ENCODE data around the gene NAXD. TPM values are rescaled to one million over a fixed set of nuclear protein-coding genes. Genes with fewer than 3 reads are reported as not detected.

NAXD gene
- total RNA-seq, 4 donors from 2014 or later, result 14.5 to 25.2 (median 17.4) TPM

DNA sequence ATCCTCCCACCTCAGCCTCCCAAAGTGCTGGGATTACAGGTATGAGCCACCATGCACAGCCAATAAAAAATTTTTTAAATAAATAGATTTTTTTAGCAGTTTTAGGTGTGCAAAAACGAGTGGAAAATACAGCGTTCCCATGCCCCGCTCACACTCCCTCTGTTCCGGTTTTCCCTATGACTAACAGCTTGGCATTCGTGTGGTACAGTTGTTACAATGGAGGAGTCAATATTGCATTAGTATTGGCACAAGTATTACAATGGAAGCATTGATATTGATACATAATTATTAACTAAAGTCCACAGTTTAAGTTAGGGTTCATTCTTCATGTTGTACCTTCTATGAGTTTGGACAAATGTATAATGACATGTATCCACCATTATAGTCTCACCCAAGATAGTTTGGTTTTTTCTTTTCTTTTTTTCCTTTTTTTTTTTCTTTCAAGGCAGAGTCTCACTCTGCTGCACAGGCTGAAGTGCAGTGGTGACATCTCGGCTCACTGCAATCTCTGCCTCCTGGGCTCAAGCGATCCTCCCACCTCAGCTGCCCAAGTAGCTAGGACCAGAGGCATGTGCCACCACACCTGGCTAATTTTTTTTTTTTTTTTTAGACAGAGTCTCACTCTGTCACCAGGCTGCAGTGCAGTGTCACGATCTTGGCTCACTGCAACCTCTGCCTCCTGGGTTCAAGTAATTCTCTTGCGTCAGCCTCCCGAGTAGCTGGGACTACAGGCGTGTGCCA lies 38.4 kb upstream of the NAXD start:
- Histone ChIP-seq H3K4me1 (peaks cover 0 to 4% (median 0%) of the 10 kb centered on the region in 3 donors), H3K4me3 (no peak overlapping the region), H3K27me3 (peaks cover 0 to 50% (median 0%) of the 10 kb centered on the region in 4 donors), H3K36me3 (no peaks in the 10 kb centered on the region), H3K9me3 (no peaks in the 10 kb centered on the region), H3K27ac (no peak overlapping the region)
- DNase-seq, result no peak
- WGBS, 2 donors, result 72 to 74% methylated on average over 11 of the region's 11 CpGs
- intact Hi-C loops (cut with DNase I), result no loop called here
- TF ChIP-seq, protein P1, sequence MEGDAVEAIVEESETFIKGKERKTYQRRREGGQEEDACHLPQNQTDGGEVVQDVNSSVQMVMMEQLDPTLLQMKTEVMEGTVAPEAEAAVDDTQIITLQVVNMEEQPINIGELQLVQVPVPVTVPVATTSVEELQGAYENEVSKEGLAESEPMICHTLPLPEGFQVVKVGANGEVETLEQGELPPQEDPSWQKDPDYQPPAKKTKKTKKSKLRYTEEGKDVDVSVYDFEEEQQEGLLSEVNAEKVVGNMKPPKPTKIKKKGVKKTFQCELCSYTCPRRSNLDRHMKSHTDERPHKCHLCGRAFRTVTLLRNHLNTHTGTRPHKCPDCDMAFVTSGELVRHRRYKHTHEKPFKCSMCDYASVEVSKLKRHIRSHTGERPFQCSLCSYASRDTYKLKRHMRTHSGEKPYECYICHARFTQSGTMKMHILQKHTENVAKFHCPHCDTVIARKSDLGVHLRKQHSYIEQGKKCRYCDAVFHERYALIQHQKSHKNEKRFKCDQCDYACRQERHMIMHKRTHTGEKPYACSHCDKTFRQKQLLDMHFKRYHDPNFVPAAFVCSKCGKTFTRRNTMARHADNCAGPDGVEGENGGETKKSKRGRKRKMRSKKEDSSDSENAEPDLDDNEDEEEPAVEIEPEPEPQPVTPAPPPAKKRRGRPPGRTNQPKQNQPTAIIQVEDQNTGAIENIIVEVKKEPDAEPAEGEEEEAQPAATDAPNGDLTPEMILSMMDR (IDR thresholded peaks at IDR 0.05), result no peak
- TF ChIP-seq POLR2A (IDR thresholded peaks at IDR 0.05), result no peak

DNA sequence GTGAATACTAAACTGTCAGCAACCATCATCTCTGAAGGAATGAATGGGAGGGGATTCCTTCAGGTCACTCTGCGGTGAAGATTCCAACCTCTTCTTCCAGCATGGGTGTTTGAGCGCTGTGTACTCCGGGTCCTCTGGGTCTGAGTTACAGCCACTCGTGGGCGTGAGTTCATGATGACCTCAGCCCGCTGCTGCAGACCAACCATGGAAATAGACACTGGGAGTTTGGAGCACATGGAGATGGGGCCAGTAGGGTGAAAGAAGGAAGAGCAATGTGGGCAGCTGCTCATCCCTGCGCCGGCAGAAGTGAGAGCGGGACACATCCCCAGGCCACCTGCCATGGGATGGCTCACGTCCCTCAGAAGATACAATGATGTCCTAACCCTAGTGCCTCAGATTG lies 37.0 kb upstream of the NAXD start:
- H3K9me3 ChIP-seq, result no peaks in the 10 kb centered on the region
- DNase-seq, result no peak
- peaks cover 0 to 4% (median 0%) of the 10 kb centered on the region in 3 donors for H3K4me1 ChIP-seq
- H3K36me3 ChIP-seq, result no peaks in the 10 kb centered on the region
- TF ChIP-seq, protein P1 (IDR thresholded peaks at IDR 0.05), result no peak
- TF ChIP-seq POLR2A (IDR thresholded peaks at IDR 0.05), result no peak
- H3K4me3 ChIP-seq, result no peak overlapping the region
- H3K27me3 ChIP-seq, result peaks cover 0 to 36% (median 0%) of the 10 kb centered on the region in 4 donors
- no peak overlapping the region for H3K27ac ChIP-seq
- WGBS, 2 donors, result 70 to 77% methylated on average over 7 to 10 of the region's 10 CpGs
- intact Hi-C loops (cut with DNase I), result no loop called here

DNA sequence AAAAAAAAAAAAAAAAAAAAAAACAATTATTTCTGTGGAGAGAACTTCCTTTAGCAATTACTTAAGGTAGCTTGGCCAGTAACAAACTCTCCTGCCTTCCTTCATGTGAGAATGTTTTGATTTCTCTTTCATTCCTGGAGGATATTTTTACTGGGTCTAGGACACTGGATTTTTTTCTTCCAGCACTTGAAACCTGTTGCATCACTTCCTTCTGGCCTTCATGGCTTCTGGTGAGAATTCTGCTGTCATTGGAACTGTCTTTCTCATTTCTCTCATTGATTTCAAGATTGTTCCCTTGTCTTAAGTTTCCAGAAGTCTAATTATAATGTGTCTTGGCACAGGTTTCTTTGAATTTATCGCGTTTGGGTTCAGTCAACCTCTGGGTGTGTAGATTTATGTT lies 34.5 kb upstream of the NAXD start:
- 68 to 70% methylated on average over 2 of the region's 2 CpGs for WGBS, 2 donors
- Histone ChIP-seq H3K4me3 (no peak overlapping the region), H3K9me3 (no peaks in the 10 kb centered on the region), H3K27ac (no peak overlapping the region), H3K27me3 (peaks cover 0 to 12% (median 0%) of the 10 kb centered on the region in 4 donors), H3K36me3 (no peaks in the 10 kb centered on the region), H3K4me1 (no peaks in the 10 kb centered on the region)
- DNase-seq, result no peak
- intact Hi-C loops (cut with DNase I), result no loop called here
- no peak for TF ChIP-seq POLR2A (IDR thresholded peaks at IDR 0.05)
- TF ChIP-seq, protein P1 (IDR thresholded peaks at IDR 0.05), result no peak

GRCh38 chr13:110581506-110582185 lies 33.7 kb upstream of the NAXD start:
- TF ChIP-seq, protein P1 (IDR thresholded peaks at IDR 0.05), result no peak
- no peak for TF ChIP-seq POLR2A (IDR thresholded peaks at IDR 0.05)
- DNase-seq, result no peak
- WGBS, 2 donors, result 78 to 80% methylated on average over 3 to 8 of the region's 14 CpGs

DNA sequence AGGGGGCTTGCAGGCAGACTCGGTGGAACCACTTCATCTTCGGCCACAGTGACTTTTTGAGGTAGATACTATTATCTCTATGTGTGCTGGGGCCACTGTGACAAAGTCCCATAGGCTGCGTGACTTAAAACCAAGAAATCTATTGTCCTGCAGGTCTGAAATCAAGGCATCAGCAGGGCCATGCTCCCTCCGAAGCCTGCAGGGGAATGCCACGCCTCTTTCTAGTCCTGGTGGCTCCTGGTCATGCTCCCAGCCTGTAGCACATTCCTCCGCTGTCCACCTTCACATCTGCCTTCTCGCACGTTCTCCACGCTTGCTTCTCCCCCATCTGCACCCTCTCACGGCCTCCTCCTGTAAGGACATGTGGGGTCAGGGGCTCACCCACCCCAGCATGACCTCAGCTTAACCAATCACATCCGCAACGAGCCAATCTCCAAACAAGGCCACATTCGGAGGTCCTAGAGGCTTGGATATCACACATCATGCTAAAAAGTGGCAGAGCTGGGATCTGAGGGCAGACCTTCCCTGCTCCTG lies 32.9 kb upstream of the NAXD start:
- Histone ChIP-seq H3K4me1 (no peaks in the 10 kb centered on the region), H3K27me3 (peaks cover 0 to 4% (median 0%) of the 10 kb centered on the region in 4 donors), H3K36me3 (no peaks in the 10 kb centered on the region), H3K27ac (no peak overlapping the region), H3K4me3 (no peak overlapping the region), H3K9me3 (no peaks in the 10 kb centered on the region)
- 85 to 89% methylated on average over 12 of the region's 13 CpGs for WGBS, 2 donors
- DNase-seq, result no peak
- TF ChIP-seq POLR2A (IDR thresholded peaks at IDR 0.05), result no peak
- TF ChIP-seq, protein P1 (IDR thresholded peaks at IDR 0.05), result no peak
- intact Hi-C loops (cut with DNase I), result no loop called here

More at GRCh38 chr13:110581506-110582185, 33.7 kb upstream of the NAXD start:
- H3K27me3 ChIP-seq, result peaks cover 0 to 6% (median 0%) of the 10 kb centered on the region in 4 donors
- no peaks in the 10 kb centered on the region for H3K4me1 ChIP-seq
- intact Hi-C loops (cut with DNase I), result no loop called here
- H3K27ac ChIP-seq, result no peak overlapping the region
- no peak overlapping the region for H3K4me3 ChIP-seq
- H3K9me3 ChIP-seq, result no peaks in the 10 kb centered on the region
- H3K36me3 ChIP-seq, result no peaks in the 10 kb centered on the region

All from esophagus squamous epithelium (tissue), 5 donors.